ENCODE data around the gene SSH2. TPM values are rescaled to one million over a fixed set of nuclear protein-coding genes. Genes with fewer than 3 reads are reported as not detected.

SSH2 gene
- total RNA-seq, 2 donors from 2014 or later: 28.1 to 28.2 TPM

- no peak overlapping the region for H3K4me3 ChIP-seq
- no peaks in the 10 kb centered on the region for H3K9me3 ChIP-seq
- no peaks in the 10 kb centered on the region for H3K27me3 ChIP-seq
- intact Hi-C loops (cut with DNase I): no loop called here
- peak overlapping the region; percentile 27 to 85 for H3K9ac ChIP-seq (ENCODE audit: low read depth in 2 of 2, low read length in 2 of 2)
- no peak for DNase-seq
- H3K27ac ChIP-seq: no peak overlapping the region
- H3K4me1 ChIP-seq: peaks cover 47% of the 10 kb centered on the region
- H3K36me3 ChIP-seq: no peaks in the 10 kb centered on the region
- TF ChIP-seq CTCF (IDR thresholded peaks at IDR 0.05): no peak
Measured at GRCh38 chr17:29587591-29587990, 342.4 kb downstream of the SSH2 start.

- Histone ChIP-seq H3K4me3 (no peak overlapping the region), H3K27ac (no peak overlapping the region), H3K27me3 (no peaks in the 10 kb centered on the region), H3K36me3 (no peaks in the 10 kb centered on the region), H3K9me3 (no peaks in the 10 kb centered on the region), H3K9ac (ENCODE audit: low read depth in 2 of 2, low read length in 2 of 2) (peak overlapping the region in 1 of 2 donors; percentile 27), H3K4me1 (peaks cover 40% of the 10 kb centered on the region)
- DNase-seq: no peak
- intact Hi-C loops (cut with DNase I): no loop called here
- TF ChIP-seq CTCF (IDR thresholded peaks at IDR 0.05): no peak
Measured at GRCh38 chr17:29586676-29587469, 343.2 kb downstream of the SSH2 start.

GRCh38 chr17:29585080-29585751, 344.8 kb downstream of the SSH2 start:
- no peak for TF ChIP-seq CTCF (IDR thresholded peaks at IDR 0.05)
- Histone ChIP-seq H3K9me3 (no peaks in the 10 kb centered on the region), H3K9ac (ENCODE audit: low read depth in 2 of 2, low read length in 2 of 2) (peak overlapping the region; percentile 3 to 54), H3K36me3 (no peaks in the 10 kb centered on the region), H3K27me3 (no peaks in the 10 kb centered on the region), H3K27ac (no peak overlapping the region), H3K4me1 (peaks cover 26% of the 10 kb centered on the region), H3K4me3 (no peak overlapping the region)
- no peak for DNase-seq
- intact Hi-C loops (cut with DNase I): no loop called here

- TF ChIP-seq CTCF (IDR thresholded peaks at IDR 0.05): no peak
- DNase-seq: no peak
- intact Hi-C loops (cut with DNase I): loop anchor here (5.0 kb wide), 2 partner anchors 33 to 193 kb away; no protein-coding TSS in a partner anchor
- Histone ChIP-seq H3K27ac (no peak overlapping the region), H3K9ac (ENCODE audit: low read depth in 2 of 2, low read length in 2 of 2) (peak overlapping the region in 1 of 2 donors; percentile 41), H3K4me1 (peaks cover 21% of the 10 kb centered on the region), H3K4me3 (no peak overlapping the region), H3K36me3 (no peaks in the 10 kb centered on the region), H3K27me3 (no peaks in the 10 kb centered on the region), H3K9me3 (no peaks in the 10 kb centered on the region)
Measured at GRCh38 chr17:29584452-29585079, 345.5 kb downstream of the SSH2 start.
